KMS-11 (cell line): Measurements from ENCODE around the gene ULBP1.
"Not testable (repeated sequence)": the region's sequence is repeated elsewhere in the genome, so short reads cannot be mapped to it uniquely, and the experiment has no call there.

Source experiments
- H2AFZ ChIP-seq: fragments of 200-600 bp; sonication (generic); 2 replicates; pipeline ENCODE4 v1.6.1; 2016; ENCODE audit warnings: antibody characterized with exemption, mixed run types, low read depth
- H3K27ac ChIP-seq: fragments of 200-600 bp; sonication (generic); 2 replicates; pipeline ENCODE4 v1.6.1; 2016; ENCODE audit warnings: mild to moderate bottlenecking, mixed run types
- H3K27me3 ChIP-seq: fragments of 200-600 bp; sonication (generic); 2 replicates; pipeline ENCODE4 v1.6.1; 2017; ENCODE audit warnings: mild to moderate bottlenecking, low read depth, mixed run types, moderate library complexity; ENCODE audit not compliant: insufficient read depth
- H3K36me3 ChIP-seq: fragments of 200-600 bp; sonication (generic); 2 replicates; pipeline ENCODE4 v1.6.1; 2017; ENCODE audit warnings: mild to moderate bottlenecking, mixed run types; ENCODE audit not compliant: insufficient read depth
- H3K4me1 ChIP-seq: fragments of 200-600 bp; sonication (generic); 2 replicates; pipeline ENCODE4 v1.6.1; 2016; ENCODE audit warnings: mild to moderate bottlenecking, low read depth, mixed run types; ENCODE audit not compliant: poor library complexity, severe bottlenecking
- H3K4me2 ChIP-seq: fragments of 200-600 bp; sonication (generic); 2 replicates; pipeline ENCODE4 v1.7.0; 2016; ENCODE audit warnings: mild to moderate bottlenecking, mixed run types
- H3K4me3 ChIP-seq: fragments of 200-600 bp; sonication (generic); IDR thresholded peaks from 2 replicates; pipeline ENCODE4 v1.6.1; 2017; ENCODE audit warnings: low read depth, low read length, mixed read lengths; ENCODE audit not compliant: insufficient read depth
- H3K79me2 ChIP-seq: fragments of 200-600 bp; sonication (generic); 2 replicates; pipeline ENCODE4 v1.6.1; 2016; ENCODE audit warnings: low read depth, mixed run types; ENCODE audit not compliant: insufficient read depth
- H3K9ac ChIP-seq: fragments of 200-600 bp; sonication (generic); 2 replicates; pipeline ENCODE4 v1.6.1; 2016; ENCODE audit warnings: mild to moderate bottlenecking, mixed run types
- H4K20me1 ChIP-seq: fragments of 200-600 bp; sonication (generic); 2 replicates; pipeline ENCODE4 v1.6.1; 2016; ENCODE audit warnings: mild to moderate bottlenecking, mixed run types; ENCODE audit not compliant: insufficient read depth
- TF ChIP-seq, protein P1 (sequence below): fragments of 200-600 bp; sonication (generic); conservative IDR thresholded peaks from 2 replicates; pipeline ENCODE4 v1.6.1; 2017; ENCODE audit warnings: low read depth, mild to moderate bottlenecking, antibody characterized with exemption, low read length, moderate library complexity, mixed read lengths

ULBP1 gene

DNA sequence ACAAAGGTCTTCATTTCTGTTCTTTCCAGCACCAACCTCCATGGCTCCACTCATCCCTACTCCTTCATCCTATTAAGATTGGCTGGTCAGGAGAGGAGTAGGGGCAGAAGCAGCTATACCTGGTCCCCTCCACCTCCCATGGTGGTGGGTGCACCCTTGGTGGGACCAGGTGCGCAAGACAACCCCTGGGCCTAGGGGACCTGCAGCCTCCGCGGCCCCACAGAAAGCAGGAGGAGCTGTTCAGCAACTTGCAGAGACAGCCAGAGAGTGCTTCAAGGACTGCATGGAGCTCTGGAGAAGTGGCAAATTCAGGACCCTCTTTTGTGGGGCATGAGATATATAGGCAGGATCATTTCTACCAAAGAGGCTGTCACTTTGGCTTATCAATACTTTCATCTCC, 12.1 kb upstream of the ULBP1 start:
- no peak overlapping the region for H3K9ac ChIP-seq
- TF ChIP-seq, protein P1, sequence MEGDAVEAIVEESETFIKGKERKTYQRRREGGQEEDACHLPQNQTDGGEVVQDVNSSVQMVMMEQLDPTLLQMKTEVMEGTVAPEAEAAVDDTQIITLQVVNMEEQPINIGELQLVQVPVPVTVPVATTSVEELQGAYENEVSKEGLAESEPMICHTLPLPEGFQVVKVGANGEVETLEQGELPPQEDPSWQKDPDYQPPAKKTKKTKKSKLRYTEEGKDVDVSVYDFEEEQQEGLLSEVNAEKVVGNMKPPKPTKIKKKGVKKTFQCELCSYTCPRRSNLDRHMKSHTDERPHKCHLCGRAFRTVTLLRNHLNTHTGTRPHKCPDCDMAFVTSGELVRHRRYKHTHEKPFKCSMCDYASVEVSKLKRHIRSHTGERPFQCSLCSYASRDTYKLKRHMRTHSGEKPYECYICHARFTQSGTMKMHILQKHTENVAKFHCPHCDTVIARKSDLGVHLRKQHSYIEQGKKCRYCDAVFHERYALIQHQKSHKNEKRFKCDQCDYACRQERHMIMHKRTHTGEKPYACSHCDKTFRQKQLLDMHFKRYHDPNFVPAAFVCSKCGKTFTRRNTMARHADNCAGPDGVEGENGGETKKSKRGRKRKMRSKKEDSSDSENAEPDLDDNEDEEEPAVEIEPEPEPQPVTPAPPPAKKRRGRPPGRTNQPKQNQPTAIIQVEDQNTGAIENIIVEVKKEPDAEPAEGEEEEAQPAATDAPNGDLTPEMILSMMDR = no peak
- no peak overlapping the region for H3K4me3 ChIP-seq
- H3K79me2 ChIP-seq = no peaks in the 10 kb centered on the region
- no peaks in the 10 kb centered on the region for H3K36me3 ChIP-seq
- H3K4me1 ChIP-seq = no peaks in the 10 kb centered on the region
- H2AFZ ChIP-seq = no peak overlapping the region
- H3K4me2 ChIP-seq = no peak overlapping the region
- H3K27ac ChIP-seq = no peak overlapping the region
- peaks cover 64% of the 10 kb centered on the region for H3K27me3 ChIP-seq
- no peaks in the 10 kb centered on the region for H4K20me1 ChIP-seq

DNA sequence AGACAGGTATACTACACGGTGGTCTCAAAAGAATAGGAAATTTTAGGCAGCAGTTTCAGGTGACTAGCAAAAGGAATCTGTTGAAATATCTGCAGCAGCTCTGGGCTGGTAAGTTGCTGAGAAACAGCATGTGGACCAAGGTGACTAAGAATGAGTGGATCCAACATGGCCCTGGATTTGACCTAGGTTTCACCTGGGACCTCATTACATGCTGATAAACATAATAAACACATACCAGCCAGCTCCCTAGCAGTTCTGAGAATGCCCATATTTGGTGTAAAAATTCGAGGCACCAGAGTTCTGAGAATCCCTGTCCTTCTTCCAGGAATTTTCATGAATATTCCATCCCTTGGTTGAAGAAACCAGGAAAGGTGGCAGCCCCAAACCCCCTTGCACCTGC, 10.4 kb upstream of the ULBP1 start:
- not testable (repeated sequence) for H3K27ac ChIP-seq, H4K20me1 ChIP-seq, H2AFZ ChIP-seq, H3K4me2 ChIP-seq, H3K9ac ChIP-seq, H3K36me3 ChIP-seq, H3K4me1 ChIP-seq, H3K4me3 ChIP-seq, H3K79me2 ChIP-seq
- peaks cover 68% of the 10 kb centered on the region for H3K27me3 ChIP-seq

DNA sequence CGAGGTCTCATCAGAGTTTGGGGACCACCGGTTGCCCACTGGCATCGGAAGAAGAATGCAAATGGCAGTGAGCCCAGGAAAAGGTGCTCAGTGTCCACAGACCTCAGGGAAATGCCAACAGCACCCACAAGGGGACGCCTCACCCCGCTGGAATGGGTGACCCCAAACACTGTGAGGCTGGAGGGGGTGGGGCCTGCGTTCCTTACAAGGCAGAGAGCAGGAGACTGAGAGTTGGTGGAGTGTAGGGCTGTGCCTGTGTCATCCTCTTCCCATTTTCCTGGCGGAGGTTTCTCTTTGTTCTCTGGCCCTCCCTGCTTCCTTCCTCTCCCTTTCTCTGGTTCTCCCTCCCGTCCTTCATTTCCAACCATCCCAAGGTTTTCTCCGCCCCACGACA, 9.8 kb upstream of the ULBP1 start:
- H3K4me1 ChIP-seq, H3K4me3 ChIP-seq: not testable (repeated sequence)
- H3K27me3 ChIP-seq = peaks cover 64% of the 10 kb centered on the region

DNA sequence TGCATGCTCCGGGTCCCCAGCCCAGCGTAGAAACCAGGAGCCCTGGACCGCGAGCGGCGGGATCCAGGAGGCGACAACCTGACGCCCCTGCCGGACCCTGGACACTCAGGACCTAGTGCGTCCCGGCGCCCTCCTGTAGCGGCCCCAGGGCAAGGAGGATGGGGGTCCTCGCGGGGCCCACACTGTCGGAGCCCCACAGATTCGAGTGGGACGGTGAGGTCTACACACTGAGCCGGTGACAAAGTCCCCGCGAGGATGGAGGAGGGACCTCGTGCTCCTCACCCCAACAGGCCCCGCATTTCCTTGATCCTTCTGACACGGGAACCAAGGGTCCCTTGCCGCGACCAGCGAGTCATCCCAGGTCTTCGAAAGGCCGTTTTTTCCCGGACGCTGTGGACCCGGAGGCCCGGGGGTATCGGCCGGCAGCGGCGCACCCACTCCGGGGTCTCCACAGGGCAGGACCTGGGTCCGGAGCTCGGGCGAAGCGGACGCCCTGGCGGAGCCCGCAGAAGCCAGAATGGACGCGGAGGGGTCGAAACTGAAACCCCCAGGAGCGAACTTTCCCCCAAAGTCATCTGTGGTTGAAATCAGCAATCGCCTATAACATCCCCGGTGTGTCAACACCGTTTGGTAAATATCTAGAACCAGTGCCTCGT, 9.3 kb upstream of the ULBP1 start:
- not testable (repeated sequence) for H3K27ac ChIP-seq, H3K4me3 ChIP-seq, H3K36me3 ChIP-seq, H2AFZ ChIP-seq, H3K79me2 ChIP-seq, H3K9ac ChIP-seq, H3K4me1 ChIP-seq, H3K4me2 ChIP-seq, H4K20me1 ChIP-seq
- peaks cover 59% of the 10 kb centered on the region for H3K27me3 ChIP-seq

More for the DNA sequence above, 9.8 kb upstream of the ULBP1 start:
- not testable (repeated sequence) for H3K9ac ChIP-seq, H3K4me2 ChIP-seq, H3K36me3 ChIP-seq, H4K20me1 ChIP-seq, H3K79me2 ChIP-seq, H3K27ac ChIP-seq, H2AFZ ChIP-seq

DNA sequence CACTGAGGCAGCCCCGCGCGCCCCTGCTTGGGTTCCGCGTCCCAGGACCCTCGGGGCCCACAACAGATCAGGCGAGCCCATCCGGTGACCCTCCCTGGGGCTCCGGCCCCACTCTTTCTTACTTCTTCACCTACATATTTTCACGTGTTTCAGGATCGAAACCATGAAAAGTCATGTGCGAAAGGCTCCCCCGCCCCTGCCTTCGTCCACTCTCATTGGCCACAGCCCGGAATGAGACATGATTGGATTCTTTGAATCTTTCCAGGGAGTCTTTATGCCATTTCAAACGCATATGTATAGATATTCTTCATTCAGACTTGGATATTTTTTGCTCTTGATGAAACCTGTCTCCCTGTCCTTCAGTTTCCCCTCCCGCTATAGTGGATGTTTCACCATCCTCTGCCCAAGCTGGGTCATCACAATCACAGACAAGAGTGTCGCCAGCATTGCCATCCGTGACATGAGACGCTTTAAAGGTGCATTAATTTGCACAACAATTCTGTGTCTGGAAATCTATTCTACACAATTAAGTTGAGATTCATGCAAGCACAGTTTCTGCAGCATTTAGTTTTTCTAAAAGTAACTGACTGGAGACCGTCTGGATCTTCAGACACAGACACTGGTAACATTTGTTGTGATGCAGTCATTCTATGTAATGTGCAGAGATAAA, 8.6 kb upstream of the ULBP1 start:
- not testable (repeated sequence) for H3K36me3 ChIP-seq, H3K4me2 ChIP-seq, H3K9ac ChIP-seq, H2AFZ ChIP-seq, H3K27ac ChIP-seq, H4K20me1 ChIP-seq, H3K79me2 ChIP-seq, H3K4me1 ChIP-seq, H3K4me3 ChIP-seq
- H3K27me3 ChIP-seq = peaks cover 52% of the 10 kb centered on the region

DNA sequence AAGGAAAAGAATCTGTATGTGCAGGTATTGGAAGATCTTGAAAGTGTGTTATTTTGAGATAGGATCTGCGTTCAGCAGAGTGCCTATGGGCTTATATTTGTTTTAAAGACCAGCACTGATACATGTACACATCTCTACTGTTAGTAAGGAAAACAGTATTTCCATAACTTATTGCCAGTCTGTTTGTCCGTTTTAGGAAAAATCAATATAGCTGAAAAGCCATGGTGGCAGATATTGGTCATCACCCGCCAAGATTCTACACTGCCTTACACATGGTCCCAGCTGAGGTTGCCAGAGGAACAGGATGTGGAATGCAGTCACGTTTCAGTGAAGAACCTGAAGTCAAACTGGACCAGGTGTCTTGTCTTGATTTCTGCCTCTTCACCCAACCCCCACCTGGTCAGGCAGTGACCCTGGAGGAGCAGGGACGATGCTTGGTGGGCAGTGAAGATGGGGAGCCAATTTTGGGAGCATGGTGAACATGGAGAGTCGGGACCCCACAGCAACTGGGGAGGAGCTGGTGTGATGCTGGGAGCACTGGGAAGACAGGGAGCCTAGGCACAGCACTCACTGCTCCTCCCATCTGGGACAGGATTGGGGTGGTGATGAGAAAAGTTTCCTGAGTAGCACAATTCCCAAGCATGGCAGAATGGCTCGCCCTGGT, 8.0 kb upstream of the ULBP1 start:
- H3K9ac ChIP-seq, H2AFZ ChIP-seq, H4K20me1 ChIP-seq, H3K79me2 ChIP-seq, H3K27ac ChIP-seq, H3K4me1 ChIP-seq, H3K4me3 ChIP-seq, H3K36me3 ChIP-seq, H3K4me2 ChIP-seq: not testable (repeated sequence)
- peaks cover 45% of the 10 kb centered on the region for H3K27me3 ChIP-seq

DNA sequence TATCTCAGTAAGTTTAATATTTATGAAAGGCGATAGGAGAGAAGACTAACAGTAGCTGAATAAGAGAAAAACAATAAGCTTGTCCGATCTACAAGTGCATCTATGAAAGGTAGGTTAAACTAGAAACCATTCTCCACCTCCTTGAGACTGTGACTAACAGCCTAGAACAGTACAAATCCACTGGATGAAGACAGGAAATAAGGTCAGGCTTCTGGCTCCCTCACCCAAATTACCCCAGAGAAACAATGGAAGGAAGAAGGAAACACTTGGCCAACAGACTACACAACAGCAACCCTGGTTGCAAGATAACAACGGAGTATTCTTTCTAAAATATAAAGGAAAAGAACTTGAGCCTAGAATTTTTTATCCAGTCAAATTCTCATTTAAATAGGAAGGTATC, 5.6 kb upstream of the ULBP1 start:
- H3K4me2 ChIP-seq, H4K20me1 ChIP-seq, H2AFZ ChIP-seq, H3K9ac ChIP-seq, H3K79me2 ChIP-seq, H3K27ac ChIP-seq, H3K4me3 ChIP-seq, H3K36me3 ChIP-seq, H3K4me1 ChIP-seq: not testable (repeated sequence)
- peaks cover 23% of the 10 kb centered on the region for H3K27me3 ChIP-seq

DNA sequence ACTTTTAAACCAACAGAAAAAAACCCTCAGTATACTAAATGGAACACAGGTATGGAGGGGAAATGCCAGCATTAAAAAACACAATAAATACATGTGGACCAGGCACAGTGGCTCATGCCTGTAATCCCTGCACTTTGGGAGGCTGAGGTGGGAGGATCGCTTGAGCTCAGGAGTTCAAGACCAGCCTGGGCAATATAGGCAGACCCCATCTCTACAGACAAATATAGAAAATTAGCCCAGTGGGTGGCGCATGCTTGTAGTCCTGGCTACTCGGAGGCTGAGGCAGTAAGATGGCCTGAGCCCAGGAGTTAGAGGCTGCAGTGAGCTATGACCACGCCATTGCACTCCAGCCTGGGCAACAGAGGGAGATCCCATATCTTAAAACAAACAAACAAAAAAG, 3.9 kb upstream of the ULBP1 start:
- not testable (repeated sequence) for H4K20me1 ChIP-seq

More for the DNA sequence above, 3.9 kb upstream of the ULBP1 start:
- H3K36me3 ChIP-seq, H3K4me2 ChIP-seq, H3K79me2 ChIP-seq, H3K4me3 ChIP-seq, H2AFZ ChIP-seq, H3K9ac ChIP-seq, H3K4me1 ChIP-seq, H3K27ac ChIP-seq: not testable (repeated sequence)
- H3K27me3 ChIP-seq = peaks cover 15% of the 10 kb centered on the region; the same call in 1 of the 2 replicates
